Measurements from ENCODE around the gene NFIC. TPM values are rescaled to one million over a fixed set of nuclear protein-coding genes. Genes with fewer than 3 reads are reported as not detected.
A peak's percentile ranks its signal among the peaks of the same experiment; 100 is the strongest.
"Not testable (repeated sequence)": the region's sequence is repeated elsewhere in the genome, so short reads cannot be mapped to it uniquely, and the experiment has no call there.

The NFIC gene
- total RNA-seq, 1 donor from 2014 or later: 32.9 TPM

- Mint-ChIP-seq H3K9me3 (no peaks in the 10 kb centered on the region), H3K36me3 (no peaks in the 10 kb centered on the region), H3K27me3 (ENCODE audit: low read depth) (peaks cover 76% of the 10 kb centered on the region), H3K27ac (no peak overlapping the region), H3K4me1 (peaks cover 32% of the 10 kb centered on the region), H3K4me3 (no peak overlapping the region)
- TF ChIP-seq CTCF (IDR thresholded peaks at IDR 0.05; ENCODE audit: unreplicated experiment): no peak
- no peak for DNase-seq (ENCODE audit: low spot score in 2 of 2, unreplicated experiment in 2 of 2)
These were observed 6.0 kb downstream of the NFIC start for GRCh38 chr19:3372413-3372812.

- H3K4me1 Mint-ChIP-seq: peaks cover 26% of the 10 kb centered on the region
These were observed 7.6 kb downstream of the NFIC start for GRCh38 chr19:3373971-3374368.

GRCh38 chr19:3374369-3375112 lies 8.2 kb downstream of the NFIC start:
- no peaks in the 10 kb centered on the region for H3K9me3 Mint-ChIP-seq
- no peak overlapping the region for H3K4me3 Mint-ChIP-seq
- no peaks in the 10 kb centered on the region for H3K36me3 Mint-ChIP-seq
- no peak for TF ChIP-seq CTCF (IDR thresholded peaks at IDR 0.05; ENCODE audit: unreplicated experiment)
- no peak for DNase-seq (ENCODE audit: low spot score in 2 of 2, unreplicated experiment in 2 of 2)
- H3K27me3 Mint-ChIP-seq (ENCODE audit: low read depth): peaks cover 57% of the 10 kb centered on the region
- H3K4me1 Mint-ChIP-seq: peaks cover 23% of the 10 kb centered on the region
- H3K27ac Mint-ChIP-seq: peak overlapping the region; percentile 45

More at GRCh38 chr19:3373971-3374368, 7.6 kb downstream of the NFIC start:
- no peak for TF ChIP-seq CTCF (IDR thresholded peaks at IDR 0.05; ENCODE audit: unreplicated experiment)
- Mint-ChIP-seq H3K27me3 (ENCODE audit: low read depth) (peaks cover 61% of the 10 kb centered on the region), H3K36me3 (no peaks in the 10 kb centered on the region), H3K4me3 (no peak overlapping the region), H3K9me3 (no peaks in the 10 kb centered on the region), H3K27ac (no peak overlapping the region)
- no peak for DNase-seq (ENCODE audit: low spot score in 2 of 2, unreplicated experiment in 2 of 2)

GRCh38 chr19:3375221-3376090 lies 9.1 kb downstream of the NFIC start:
- Mint-ChIP-seq H3K36me3 (no peaks in the 10 kb centered on the region), H3K27ac (no peak overlapping the region), H3K4me1 (peaks cover 17% of the 10 kb centered on the region), H3K9me3 (no peaks in the 10 kb centered on the region), H3K27me3 (ENCODE audit: low read depth) (peaks cover 48% of the 10 kb centered on the region), H3K4me3 (no peak overlapping the region)
- no peak for TF ChIP-seq CTCF (IDR thresholded peaks at IDR 0.05; ENCODE audit: unreplicated experiment)
- DNase-seq (ENCODE audit: low spot score in 2 of 2, unreplicated experiment in 2 of 2): no peak

- not testable (repeated sequence) for H3K36me3 Mint-ChIP-seq; H3K27ac Mint-ChIP-seq; H3K4me3 Mint-ChIP-seq; DNase-seq (ENCODE audit: low spot score in 2 of 2, unreplicated experiment in 2 of 2); H3K9me3 Mint-ChIP-seq
- H3K4me1 Mint-ChIP-seq: peaks cover 11% of the 10 kb centered on the region
- peaks cover 42% of the 10 kb centered on the region for H3K27me3 Mint-ChIP-seq (ENCODE audit: low read depth)
These were observed 9.7 kb downstream of the NFIC start for GRCh38 chr19:3376091-3376455.

Measured in mesothelial cell of epicardium (in vitro differentiated cells).